ENCODE measurements around the gene RAB19.
A peak's percentile ranks its signal among the peaks of the same experiment; 100 is the strongest.
"Not testable (repeated sequence)": the region's sequence is repeated elsewhere in the genome, so short reads cannot be mapped to it uniquely, and the experiment has no call there.

The RAB19 gene

GRCh38 chr7:140453785-140454656, 50.2 kb downstream of the RAB19 start:
- DNase-seq: not testable (repeated sequence)

GRCh38 chr7:140454657-140455015, 50.8 kb downstream of the RAB19 start:
- no peak for DNase-seq

GRCh38 chr7:140455743-140456142, 51.9 kb downstream of the RAB19 start:
- no peak for DNase-seq

- DNase-seq: no peak
These were observed 52.7 kb downstream of the RAB19 start for GRCh38 chr7:140456551-140457051.

- no peak for DNase-seq
These were observed 54.3 kb downstream of the RAB19 start for GRCh38 chr7:140458201-140458600.

GRCh38 chr7:140458916-140459315, 55.1 kb downstream of the RAB19 start:
- DNase-seq: no peak

- DNase-seq: no peak
These were observed 59.3 kb downstream of the RAB19 start for GRCh38 chr7:140463111-140463510.

GRCh38 chr7:140475747-140476333, 72.0 kb downstream of the RAB19 start:
- DNase-seq: peak; percentile 65

- DNase-seq: no peak
These were observed 72.9 kb downstream of the RAB19 start for GRCh38 chr7:140476698-140477261.

Data from NCI-H1694 treated with DMSO at 0.1 percent for 48 hours (cell line).